Measurements from ENCODE around the gene GAS2L2.
A peak's percentile ranks its signal among the peaks of the same experiment; 100 is the strongest.
"Not testable (repeated sequence)": the region's sequence is repeated elsewhere in the genome, so short reads cannot be mapped to it uniquely, and the experiment has no call there.

The GAS2L2 gene

GRCh38 chr17:35726127-35726952, 26.7 kb downstream of the GAS2L2 start:
- no peak for DNase-seq

GRCh38 chr17:35725802-35726126, 27.3 kb downstream of the GAS2L2 start:
- no peak for DNase-seq

GRCh38 chr17:35725058-35725457, 28.0 kb downstream of the GAS2L2 start:
- no peak for DNase-seq

- no peak for DNase-seq
Observed at GRCh38 chr17:35723735-35724134, 29.3 kb downstream of the GAS2L2 start.

DNA sequence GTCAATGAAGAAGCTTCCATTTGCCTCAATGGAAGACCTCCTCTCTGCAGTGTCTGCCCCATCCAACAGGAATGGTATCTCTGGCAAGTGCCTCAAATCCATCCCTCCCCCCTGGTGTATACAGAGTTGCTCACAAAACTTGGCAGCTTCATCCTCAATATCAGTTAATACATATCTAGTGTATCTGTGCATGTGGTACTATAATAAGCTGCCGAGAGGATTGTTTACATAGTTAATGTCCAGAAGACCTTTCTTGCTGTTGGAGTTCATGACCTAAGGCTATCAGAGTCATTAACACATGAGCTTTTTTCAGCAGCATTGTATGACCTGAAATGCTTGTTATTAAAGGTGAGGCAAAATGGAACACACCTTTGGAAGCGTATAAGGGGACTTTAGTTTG, 35.6 kb downstream of the GAS2L2 start:
- no peak for DNase-seq

DNA sequence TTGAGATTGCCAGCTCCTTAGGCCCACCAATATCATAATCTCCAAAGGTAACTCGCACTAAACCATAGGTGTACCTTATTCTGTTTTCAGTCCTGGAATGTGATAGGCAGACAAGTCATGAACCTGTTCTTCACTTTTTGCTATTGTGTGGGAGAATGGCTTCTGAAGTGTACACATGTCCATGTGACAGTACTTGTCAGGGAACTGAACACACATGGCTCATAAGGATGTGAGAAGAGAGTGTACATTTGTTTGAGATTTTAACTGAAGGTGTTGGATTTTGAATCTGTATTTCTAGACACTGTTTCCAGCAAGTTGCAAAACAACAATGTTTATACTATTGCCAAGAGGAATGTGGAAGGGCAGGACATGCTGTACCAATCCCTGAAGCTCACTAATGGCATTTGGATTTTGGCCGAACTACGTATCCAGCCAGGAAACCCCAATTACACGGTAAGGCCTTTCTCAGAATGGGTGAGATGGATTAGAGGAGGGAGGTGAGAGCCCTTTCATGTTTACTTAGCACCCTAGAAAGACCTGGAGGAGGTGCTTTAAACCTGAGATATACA, 36.1 kb downstream of the GAS2L2 start:
- no peak for DNase-seq

DNA sequence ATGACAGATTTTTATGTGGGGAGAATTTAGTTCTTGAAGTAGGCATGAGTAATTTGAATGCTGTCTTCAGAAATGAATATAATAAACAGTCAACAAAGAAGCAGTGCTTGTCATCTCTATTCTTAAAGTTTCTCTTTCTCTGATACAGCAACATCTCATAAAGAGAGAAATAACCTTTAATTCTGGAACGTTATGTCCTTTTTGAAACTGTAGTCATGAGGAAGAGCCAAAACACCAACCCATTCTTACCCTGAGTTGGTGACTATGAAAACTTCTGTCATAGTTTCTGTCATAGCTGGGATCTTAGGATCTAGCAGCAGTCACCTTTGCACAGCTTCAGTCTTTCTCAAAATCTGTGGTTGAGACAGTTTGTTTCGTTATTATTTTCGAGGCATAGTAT, 36.9 kb downstream of the GAS2L2 start:
- DNase-seq, result no peak

DNA sequence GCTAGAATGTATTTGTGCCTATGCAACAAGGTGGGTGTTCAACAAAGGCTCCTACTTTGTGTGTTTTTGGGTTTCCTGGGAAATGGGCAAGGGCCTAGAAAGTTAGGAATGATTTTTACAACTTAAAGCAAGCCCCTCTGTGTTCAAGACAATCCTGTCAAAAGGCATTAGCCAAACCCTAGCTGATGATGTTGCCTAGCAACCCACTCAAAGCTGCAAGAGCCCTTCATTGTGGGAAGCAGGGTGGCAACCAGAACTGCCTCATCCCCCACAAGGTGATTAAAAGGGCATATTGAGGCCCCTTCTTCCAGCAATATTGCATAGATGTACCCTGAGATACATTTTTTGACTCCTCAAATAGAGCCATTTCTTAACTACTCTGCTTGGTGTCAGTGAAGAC, 37.6 kb downstream of the GAS2L2 start:
- no peak for DNase-seq

DNA sequence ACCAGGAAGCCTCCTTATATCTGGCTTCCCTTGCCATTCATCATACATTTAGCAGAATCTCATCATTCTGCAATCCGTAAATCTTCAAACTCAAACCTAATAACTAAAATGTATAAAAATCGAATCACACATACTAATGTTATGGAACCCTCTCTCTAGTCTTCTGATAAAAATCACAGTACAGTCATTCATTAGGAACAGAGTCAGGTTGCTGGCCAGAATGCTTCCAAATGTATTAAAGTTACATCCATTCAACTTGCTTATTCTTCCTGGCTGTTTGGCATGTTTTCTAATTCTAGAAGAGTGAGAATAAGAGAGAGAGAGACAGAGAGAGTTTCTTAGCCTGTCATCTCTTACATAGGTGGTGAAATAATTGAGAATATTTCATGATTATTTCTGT, 38.1 kb downstream of the GAS2L2 start:
- DNase-seq, result no peak

GRCh38 chr17:35713069-35713728, 39.8 kb downstream of the GAS2L2 start:
- no peak for DNase-seq

- no peak for DNase-seq
Observed at GRCh38 chr17:35710950-35711349, 42.1 kb downstream of the GAS2L2 start.

DNA sequence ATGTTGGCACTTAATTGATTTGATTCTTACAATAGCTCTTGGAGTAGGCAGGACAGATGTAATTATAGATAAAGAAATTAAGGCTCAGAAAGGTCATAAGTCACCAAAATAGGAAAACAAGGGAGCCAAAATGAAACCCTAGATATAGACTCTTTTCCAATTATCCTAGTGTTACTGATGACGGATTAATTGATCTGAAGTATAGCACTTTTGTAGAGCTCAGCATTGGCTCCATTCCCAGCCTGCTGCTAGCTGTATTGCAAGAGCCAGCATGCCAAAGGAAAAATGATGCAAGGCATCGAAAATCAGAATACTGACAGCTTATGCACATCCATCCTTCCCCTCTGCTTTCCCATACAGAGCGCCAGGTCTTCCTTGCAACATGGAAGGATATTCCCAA, 43.2 kb downstream of the GAS2L2 start:
- DNase-seq, result peak; percentile 49

DNA sequence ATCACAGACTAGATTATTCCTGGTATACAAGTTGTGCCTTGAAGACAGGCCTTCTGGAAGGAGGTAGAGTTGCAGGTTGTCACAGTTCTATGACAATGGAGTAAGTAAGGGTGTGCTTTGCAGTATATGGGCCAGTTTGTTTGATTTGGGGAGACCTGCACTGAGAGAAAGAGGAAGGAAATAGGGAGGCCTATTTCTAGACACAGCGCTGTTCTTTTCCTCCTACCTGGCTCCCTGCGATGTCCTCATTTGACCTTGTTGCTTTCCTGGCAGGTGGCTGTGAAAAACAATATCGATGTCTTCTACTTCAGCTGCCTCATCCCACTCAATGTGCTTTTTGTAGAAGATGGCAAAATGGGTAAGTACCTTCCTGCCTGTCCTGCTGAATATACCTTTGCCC, 44.1 kb downstream of the GAS2L2 start:
- no peak for DNase-seq

- no peak for DNase-seq
Observed at GRCh38 chr17:35708149-35708548, 44.9 kb downstream of the GAS2L2 start.

DNA sequence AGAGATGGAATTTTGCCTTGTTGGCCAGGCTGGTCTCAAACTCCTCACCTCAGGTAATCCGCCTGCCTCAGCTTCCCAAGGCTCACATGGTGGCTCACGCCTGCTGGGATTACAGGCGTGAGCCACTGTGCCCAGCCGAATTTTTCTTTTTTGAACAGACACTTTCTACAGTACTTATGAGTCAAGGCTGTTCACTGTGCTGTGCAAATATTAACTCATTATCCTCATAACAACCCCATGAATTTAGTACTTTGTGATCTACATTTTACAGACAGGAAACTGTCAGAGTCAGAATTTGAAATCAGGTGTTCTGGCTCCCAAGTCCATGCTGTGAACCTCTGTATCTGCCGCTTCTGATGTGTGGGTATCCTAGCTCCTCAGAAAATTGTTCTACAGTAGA, 47.3 kb downstream of the GAS2L2 start:
- no peak for DNase-seq

GRCh38 chr17:35705230-35705629, 47.8 kb downstream of the GAS2L2 start:
- DNase-seq, result no peak

GRCh38 chr17:35703308-35703707, 49.7 kb downstream of the GAS2L2 start:
- not testable (repeated sequence) for DNase-seq

- no peak for DNase-seq
Observed at GRCh38 chr17:35701491-35701890, 51.5 kb downstream of the GAS2L2 start.

DNA sequence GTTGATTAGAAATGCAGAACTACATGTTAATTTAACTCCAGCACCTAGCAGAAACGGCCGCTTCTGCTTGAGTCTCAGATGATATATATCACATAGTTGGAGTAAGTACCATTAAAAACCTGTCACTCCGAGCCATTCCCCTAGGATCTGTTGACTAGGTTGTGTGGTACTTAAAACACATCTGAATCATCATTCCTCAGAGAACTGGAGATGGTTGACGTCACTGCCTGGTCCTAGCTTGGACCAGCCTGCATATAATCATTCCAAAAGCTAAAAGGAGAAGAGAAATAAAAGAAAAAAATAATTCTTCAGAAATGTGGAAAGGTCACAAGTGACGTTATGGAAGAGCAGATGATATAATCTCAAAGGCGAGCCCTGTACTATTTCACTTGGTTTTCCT, 52.9 kb downstream of the GAS2L2 start:
- no peak for DNase-seq

GRCh38 chr17:35698800-35699199, 54.2 kb downstream of the GAS2L2 start:
- no peak for DNase-seq

DNA sequence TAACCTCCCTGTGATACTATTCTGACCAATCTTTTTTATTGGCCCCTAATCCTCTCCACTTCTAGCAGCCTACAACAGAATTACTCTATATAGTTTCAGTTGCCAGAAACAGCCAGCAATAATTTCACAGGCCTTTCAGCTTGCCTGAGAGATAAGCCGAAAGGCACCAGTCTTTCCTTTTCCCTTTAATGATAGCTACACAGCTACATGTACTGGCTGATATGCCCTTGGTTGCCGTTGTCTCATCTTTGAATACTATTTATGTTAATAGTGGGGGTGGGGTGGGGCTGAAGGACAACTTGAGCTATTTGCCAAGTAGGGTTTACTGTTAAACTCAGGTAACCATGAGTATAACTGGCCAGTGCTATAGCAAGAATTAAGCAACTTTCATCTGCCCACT, 57.4 kb downstream of the GAS2L2 start:
- no peak for DNase-seq

GRCh38 chr17:35694906-35695305, 58.1 kb downstream of the GAS2L2 start:
- no peak for DNase-seq
